Measurements from ENCODE around the gene ACSL6.

ACSL6 gene

DNA sequence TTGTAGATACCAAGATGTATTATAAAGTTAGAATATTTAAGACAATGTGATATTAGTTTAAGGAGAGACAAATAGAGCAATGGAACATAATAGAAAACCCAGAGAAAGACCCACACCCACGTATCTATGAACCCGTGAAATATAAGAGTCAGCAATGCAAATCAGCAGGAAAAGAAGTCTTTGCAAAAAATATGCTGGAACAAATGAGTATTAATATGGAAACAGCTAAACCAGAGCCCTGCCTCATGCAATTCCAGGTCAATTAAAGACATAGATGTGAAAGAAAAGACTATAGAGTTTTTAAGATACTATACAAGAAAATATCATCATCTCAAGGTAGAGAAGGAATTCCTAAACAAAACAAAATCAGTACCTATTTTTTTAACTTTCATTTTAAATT is 25.9 kb upstream of the ACSL6 start:
- H3K9me3 ChIP-seq (ENCODE audit: control insufficient read depth in 1 of 2, low read length in 2 of 2), result no peaks in the 10 kb centered on the region
- H3K27ac ChIP-seq (ENCODE audit: low read length), result no peak overlapping the region
- H3K36me3 ChIP-seq (ENCODE audit: control insufficient read depth in 1 of 2, insufficient read depth in 2 of 2, low read length in 2 of 2), result no peaks in the 10 kb centered on the region
- H3K4me1 ChIP-seq (ENCODE audit: control insufficient read depth in 1 of 2, insufficient read depth in 2 of 2, low read length in 2 of 2), result no peaks in the 10 kb centered on the region
- no peak overlapping the region for H3K4me3 ChIP-seq (ENCODE audit: low read depth in 1 of 2, low read length in 2 of 2)
- H3K27me3 ChIP-seq (ENCODE audit: low read depth, low read length), result no peaks in the 10 kb centered on the region

DNA sequence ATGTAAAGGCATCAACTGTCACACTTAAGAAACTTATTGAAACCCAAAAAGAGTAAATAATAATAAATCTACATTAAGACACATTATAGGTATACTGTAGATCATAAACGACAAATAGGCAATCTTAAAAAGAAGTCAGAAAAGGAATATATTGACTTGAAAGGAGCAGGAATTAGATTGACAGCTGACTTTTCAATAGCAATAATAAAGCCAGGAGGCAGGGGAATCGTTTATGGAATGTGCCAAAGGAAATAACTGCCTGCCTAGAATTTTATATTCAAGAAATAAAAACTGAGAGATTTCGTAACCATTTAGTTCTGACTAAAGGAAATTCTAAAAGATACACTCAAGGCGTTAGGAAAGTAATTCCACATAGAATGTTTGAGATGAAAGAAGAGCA is 21.7 kb upstream of the ACSL6 start:
- Histone ChIP-seq H3K27me3 (ENCODE audit: low read depth, low read length) (no peaks in the 10 kb centered on the region), H3K4me3 (ENCODE audit: low read depth in 1 of 2, low read length in 2 of 2) (no peak overlapping the region), H3K27ac (ENCODE audit: low read length) (no peak overlapping the region)

DNA sequence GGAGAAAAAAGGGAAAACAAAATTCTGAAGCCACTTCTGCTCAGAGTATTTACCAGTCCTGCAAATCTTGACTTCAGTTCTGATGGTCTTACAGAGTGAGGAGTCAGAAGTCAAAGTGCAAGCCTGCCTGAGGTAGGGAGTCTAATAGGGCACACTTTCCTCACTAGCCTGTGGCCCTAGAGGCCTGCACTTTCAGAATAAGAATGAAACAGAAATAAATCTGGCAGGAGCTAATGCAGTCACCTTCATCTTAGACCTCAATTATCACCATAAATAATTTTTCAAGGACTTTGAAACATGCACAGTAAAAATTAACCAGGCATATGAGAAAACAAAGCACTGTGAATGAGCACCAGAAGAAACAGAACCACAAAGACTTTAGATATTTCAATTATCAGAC is 20.7 kb upstream of the ACSL6 start:
- H3K4me3 ChIP-seq (ENCODE audit: low read depth in 1 of 2, low read length in 2 of 2), result no peak overlapping the region
- peaks cover 0 to 8% of the 10 kb centered on the region in 2 donors for H3K4me1 ChIP-seq (ENCODE audit: control insufficient read depth in 1 of 2, insufficient read depth in 2 of 2, low read length in 2 of 2)
- H3K9me3 ChIP-seq (ENCODE audit: control insufficient read depth in 1 of 2, low read length in 2 of 2), result no peaks in the 10 kb centered on the region
- no peak overlapping the region for H3K27ac ChIP-seq (ENCODE audit: low read length)
- no peaks in the 10 kb centered on the region for H3K27me3 ChIP-seq (ENCODE audit: low read depth, low read length)
- no peaks in the 10 kb centered on the region for H3K36me3 ChIP-seq (ENCODE audit: control insufficient read depth in 1 of 2, insufficient read depth in 2 of 2, low read length in 2 of 2)

More for the DNA sequence above, 21.7 kb upstream of the ACSL6 start:
- Histone ChIP-seq H3K36me3 (ENCODE audit: control insufficient read depth in 1 of 2, insufficient read depth in 2 of 2, low read length in 2 of 2) (no peaks in the 10 kb centered on the region), H3K4me1 (ENCODE audit: control insufficient read depth in 1 of 2, insufficient read depth in 2 of 2, low read length in 2 of 2) (peaks cover 0 to 8% of the 10 kb centered on the region in 2 donors), H3K9me3 (ENCODE audit: control insufficient read depth in 1 of 2, low read length in 2 of 2) (no peaks in the 10 kb centered on the region)

DNA sequence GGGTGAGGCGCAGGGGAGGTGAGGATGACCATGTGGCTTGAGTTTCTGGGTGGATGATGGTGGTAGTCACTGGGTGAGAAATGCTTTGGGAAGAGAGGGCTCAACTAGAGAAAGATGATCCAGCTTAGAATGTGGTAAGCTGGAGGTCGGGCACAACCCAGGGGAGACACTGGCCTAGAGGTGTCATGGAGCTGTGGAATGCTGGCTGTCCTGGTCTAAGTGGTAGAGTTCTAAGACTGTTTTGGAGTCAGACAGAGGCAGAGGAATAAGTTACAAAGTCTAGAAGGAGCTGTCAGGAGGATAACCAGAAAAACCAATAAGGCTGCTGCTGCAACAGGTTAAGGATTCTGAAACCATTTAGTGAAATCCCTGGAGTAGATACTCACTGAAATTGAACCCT is 19.2 kb upstream of the ACSL6 start:
- Histone ChIP-seq H3K4me3 (ENCODE audit: low read depth in 1 of 2, low read length in 2 of 2) (no peak overlapping the region), H3K36me3 (ENCODE audit: control insufficient read depth in 1 of 2, insufficient read depth in 2 of 2, low read length in 2 of 2) (no peaks in the 10 kb centered on the region), H3K27ac (ENCODE audit: low read length) (no peak overlapping the region), H3K9me3 (ENCODE audit: control insufficient read depth in 1 of 2, low read length in 2 of 2) (no peaks in the 10 kb centered on the region), H3K27me3 (ENCODE audit: low read depth, low read length) (no peaks in the 10 kb centered on the region), H3K4me1 (ENCODE audit: control insufficient read depth in 1 of 2, insufficient read depth in 2 of 2, low read length in 2 of 2) (peaks cover 0 to 8% of the 10 kb centered on the region in 2 donors)

DNA sequence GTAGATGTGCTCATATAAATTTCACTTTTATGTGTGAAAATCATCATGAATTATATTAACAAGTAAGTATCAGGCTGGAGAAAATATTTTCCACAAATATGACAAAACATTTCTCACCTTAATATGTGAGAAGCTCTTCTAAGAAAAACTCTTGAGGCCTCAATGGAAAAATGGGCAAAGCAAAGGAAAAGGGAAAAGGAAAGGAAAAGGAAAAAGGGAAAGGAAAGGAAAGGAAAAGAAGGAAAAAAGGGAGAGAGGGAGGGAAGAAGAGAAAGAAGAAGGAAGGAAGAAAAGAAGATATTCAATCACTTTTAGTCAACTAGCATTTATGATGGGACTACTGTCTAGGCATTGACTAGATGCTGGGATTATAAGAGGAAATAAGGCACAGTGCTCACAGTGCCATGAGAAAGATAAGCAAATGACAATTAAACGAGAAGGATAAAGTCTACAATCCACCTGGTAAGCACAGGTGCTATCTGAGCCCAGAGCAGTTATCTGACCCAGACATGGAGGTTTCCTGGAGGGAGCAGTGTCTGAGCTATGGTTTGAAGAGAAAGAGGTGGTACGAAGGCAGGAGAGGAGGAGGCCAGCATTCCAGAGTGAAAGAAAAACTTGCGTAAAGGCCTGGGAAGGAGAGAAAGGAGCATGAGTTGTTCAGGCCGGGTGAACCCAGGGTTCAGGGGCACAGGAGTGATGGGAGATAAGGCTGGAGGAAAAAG is 18.3 kb upstream of the ACSL6 start:
- no peak overlapping the region for H3K27ac ChIP-seq (ENCODE audit: low read length)
- no peaks in the 10 kb centered on the region for H3K36me3 ChIP-seq (ENCODE audit: control insufficient read depth in 1 of 2, insufficient read depth in 2 of 2, low read length in 2 of 2)
- H3K9me3 ChIP-seq (ENCODE audit: control insufficient read depth in 1 of 2, low read length in 2 of 2), result no peaks in the 10 kb centered on the region
- H3K4me3 ChIP-seq (ENCODE audit: low read depth in 1 of 2, low read length in 2 of 2), result no peak overlapping the region
- no peaks in the 10 kb centered on the region for H3K27me3 ChIP-seq (ENCODE audit: low read depth, low read length)
- peaks cover 0 to 8% of the 10 kb centered on the region in 2 donors for H3K4me1 ChIP-seq (ENCODE audit: control insufficient read depth in 1 of 2, insufficient read depth in 2 of 2, low read length in 2 of 2)

DNA sequence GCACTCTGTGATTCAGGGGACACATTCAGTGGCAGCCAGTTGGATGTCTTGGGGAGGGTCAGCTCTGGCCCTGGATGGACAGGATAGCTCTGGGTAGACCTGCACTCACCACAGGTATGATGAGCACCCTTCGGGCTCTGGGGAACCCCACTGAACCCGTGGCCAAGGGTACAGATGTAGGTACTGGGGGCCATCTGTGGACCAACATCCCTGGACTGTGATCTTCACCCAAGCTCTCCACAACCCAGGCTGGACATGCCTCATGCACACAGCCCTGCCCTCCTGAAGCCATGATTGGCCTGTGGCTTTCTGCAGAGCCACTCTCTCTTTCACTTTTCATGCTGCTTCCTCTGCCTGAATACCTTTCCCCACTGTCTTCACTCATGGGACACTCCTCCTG is 15.6 kb upstream of the ACSL6 start:
- Histone ChIP-seq H3K4me1 (ENCODE audit: control insufficient read depth in 1 of 2, insufficient read depth in 2 of 2, low read length in 2 of 2) (peaks cover 0 to 8% of the 10 kb centered on the region in 2 donors), H3K36me3 (ENCODE audit: control insufficient read depth in 1 of 2, insufficient read depth in 2 of 2, low read length in 2 of 2) (no peaks in the 10 kb centered on the region), H3K9me3 (ENCODE audit: control insufficient read depth in 1 of 2, low read length in 2 of 2) (no peaks in the 10 kb centered on the region), H3K4me3 (ENCODE audit: low read depth in 1 of 2, low read length in 2 of 2) (no peak overlapping the region), H3K27ac (ENCODE audit: low read length) (no peak overlapping the region), H3K27me3 (ENCODE audit: low read depth, low read length) (no peaks in the 10 kb centered on the region)

DNA sequence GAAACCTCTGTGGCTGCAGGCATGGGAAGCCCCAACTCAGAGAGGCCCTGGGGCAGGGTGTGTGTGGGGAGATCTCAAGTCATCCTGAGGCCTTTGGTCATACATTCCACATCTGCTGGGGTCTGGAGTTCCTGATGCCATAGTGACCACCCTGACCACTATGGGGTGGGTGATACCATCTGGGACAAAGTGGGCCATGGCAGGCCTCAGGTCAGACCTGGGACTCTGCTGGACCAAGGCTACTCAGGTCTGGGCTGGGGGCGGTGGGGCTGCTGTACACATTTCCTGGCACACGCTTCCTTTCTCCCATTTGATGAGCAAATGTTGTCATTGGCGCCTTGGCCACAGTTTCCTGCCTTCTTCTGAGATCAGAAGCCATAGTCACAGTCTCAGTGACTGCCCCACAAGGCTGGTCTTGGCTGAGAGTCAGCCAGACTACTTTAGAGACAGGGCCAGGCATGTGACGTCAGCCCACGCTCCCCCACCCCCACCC is 15.1 kb upstream of the ACSL6 start:
- no peaks in the 10 kb centered on the region for H3K27me3 ChIP-seq (ENCODE audit: low read depth, low read length)
- H3K9me3 ChIP-seq (ENCODE audit: control insufficient read depth in 1 of 2, low read length in 2 of 2), result no peaks in the 10 kb centered on the region
- no peak overlapping the region for H3K27ac ChIP-seq (ENCODE audit: low read length)

DNA sequence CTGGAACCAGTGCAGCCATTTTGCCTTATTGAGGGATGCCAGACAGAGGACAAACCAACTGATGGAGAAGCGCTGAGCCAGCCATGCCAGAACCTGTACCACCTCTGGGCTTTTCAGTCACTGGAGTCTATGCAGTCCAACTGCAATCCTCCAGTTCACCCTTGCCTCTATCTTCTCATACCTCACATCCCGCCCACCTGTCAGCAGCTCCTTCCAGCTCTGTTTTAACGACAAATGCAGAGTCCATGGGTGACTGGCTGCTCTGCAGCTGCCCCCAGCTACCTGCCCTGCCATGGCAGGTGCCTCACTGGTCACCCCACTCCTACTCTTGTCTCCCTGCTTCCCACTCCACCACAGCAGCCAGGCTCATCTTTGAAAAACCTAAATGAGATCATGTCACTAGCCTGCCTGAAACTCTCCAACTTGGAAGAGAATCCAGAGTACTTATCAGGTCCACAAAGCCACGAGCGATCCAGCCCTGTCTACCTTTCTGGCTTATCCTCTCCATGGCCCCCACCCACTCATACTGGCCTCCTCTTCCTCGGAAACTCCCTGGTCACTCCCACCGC is 14.0 kb upstream of the ACSL6 start:
- Histone ChIP-seq H3K4me1 (ENCODE audit: control insufficient read depth in 1 of 2, insufficient read depth in 2 of 2, low read length in 2 of 2) (peaks cover 0 to 5% of the 10 kb centered on the region in 2 donors), H3K36me3 (ENCODE audit: control insufficient read depth in 1 of 2, insufficient read depth in 2 of 2, low read length in 2 of 2) (no peaks in the 10 kb centered on the region), H3K9me3 (ENCODE audit: control insufficient read depth in 1 of 2, low read length in 2 of 2) (no peaks in the 10 kb centered on the region), H3K4me3 (ENCODE audit: low read depth in 1 of 2, low read length in 2 of 2) (no peak overlapping the region), H3K27ac (ENCODE audit: low read length) (no peak overlapping the region), H3K27me3 (ENCODE audit: low read depth, low read length) (no peaks in the 10 kb centered on the region)

More for the DNA sequence above, 15.1 kb upstream of the ACSL6 start:
- Histone ChIP-seq H3K4me1 (ENCODE audit: control insufficient read depth in 1 of 2, insufficient read depth in 2 of 2, low read length in 2 of 2) (peaks cover 0 to 8% of the 10 kb centered on the region in 2 donors), H3K4me3 (ENCODE audit: low read depth in 1 of 2, low read length in 2 of 2) (no peak overlapping the region), H3K36me3 (ENCODE audit: control insufficient read depth in 1 of 2, insufficient read depth in 2 of 2, low read length in 2 of 2) (no peaks in the 10 kb centered on the region)

DNA sequence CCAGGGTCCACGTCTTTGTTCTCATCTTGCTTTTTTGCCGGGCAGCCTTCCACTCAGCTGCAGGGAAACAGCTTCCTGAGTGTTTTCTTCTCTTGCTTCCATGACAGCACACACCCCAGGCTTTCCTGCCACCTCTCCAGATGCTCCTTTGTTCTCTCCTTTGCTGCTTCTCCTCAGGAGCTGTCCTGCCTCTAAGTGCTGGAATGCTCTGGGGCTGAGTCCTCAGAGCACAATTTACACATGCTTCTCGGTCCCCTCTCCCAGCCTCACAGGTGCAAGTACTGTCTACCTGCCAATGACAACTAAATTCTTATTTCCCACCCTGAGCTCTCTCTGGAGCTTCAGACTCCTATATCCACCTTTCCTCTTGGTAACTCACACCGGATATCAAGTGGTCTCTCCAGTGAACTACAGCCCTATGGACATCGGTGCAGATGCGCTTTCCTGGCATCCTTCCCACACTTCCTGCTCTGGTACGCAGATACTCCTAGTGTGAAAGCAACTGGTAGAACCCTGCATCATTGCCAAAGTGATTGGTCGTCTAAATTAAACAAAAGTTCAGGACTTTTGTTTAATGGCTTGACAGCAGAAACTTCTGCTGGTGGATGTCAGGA is 13.4 kb upstream of the ACSL6 start:
- Histone ChIP-seq H3K27ac (ENCODE audit: low read length) (no peak overlapping the region), H3K9me3 (ENCODE audit: control insufficient read depth in 1 of 2, low read length in 2 of 2) (no peaks in the 10 kb centered on the region), H3K36me3 (ENCODE audit: control insufficient read depth in 1 of 2, insufficient read depth in 2 of 2, low read length in 2 of 2) (no peaks in the 10 kb centered on the region), H3K27me3 (ENCODE audit: low read depth, low read length) (no peaks in the 10 kb centered on the region), H3K4me1 (ENCODE audit: control insufficient read depth in 1 of 2, insufficient read depth in 2 of 2, low read length in 2 of 2) (peaks cover 0 to under 1% of the 10 kb centered on the region in 2 donors), H3K4me3 (ENCODE audit: low read depth in 1 of 2, low read length in 2 of 2) (no peak overlapping the region)

DNA sequence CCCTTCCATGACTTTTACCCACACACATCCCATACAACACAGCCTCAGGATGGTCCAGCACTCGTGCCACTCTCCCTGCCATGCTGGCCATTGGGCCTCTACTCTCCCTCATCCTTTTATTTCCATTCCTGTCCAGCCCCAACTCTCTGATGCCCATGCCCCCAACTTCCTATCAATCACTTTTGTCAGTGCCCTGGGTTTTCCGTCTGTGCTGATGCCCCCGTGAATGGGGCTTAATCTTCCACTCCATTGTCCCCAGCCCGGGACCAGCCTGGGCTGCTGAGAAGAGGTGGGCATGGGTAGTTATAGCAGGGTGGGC is 12.6 kb upstream of the ACSL6 start:
- no peaks in the 10 kb centered on the region for H3K36me3 ChIP-seq (ENCODE audit: control insufficient read depth in 1 of 2, insufficient read depth in 2 of 2, low read length in 2 of 2)
- no peaks in the 10 kb centered on the region for H3K27me3 ChIP-seq (ENCODE audit: low read depth, low read length)
- H3K4me3 ChIP-seq (ENCODE audit: low read depth in 1 of 2, low read length in 2 of 2), result no peak overlapping the region
- H3K27ac ChIP-seq (ENCODE audit: low read length), result no peak overlapping the region
- H3K9me3 ChIP-seq (ENCODE audit: control insufficient read depth in 1 of 2, low read length in 2 of 2), result no peaks in the 10 kb centered on the region
- no peaks in the 10 kb centered on the region for H3K4me1 ChIP-seq (ENCODE audit: control insufficient read depth in 1 of 2, insufficient read depth in 2 of 2, low read length in 2 of 2)

DNA sequence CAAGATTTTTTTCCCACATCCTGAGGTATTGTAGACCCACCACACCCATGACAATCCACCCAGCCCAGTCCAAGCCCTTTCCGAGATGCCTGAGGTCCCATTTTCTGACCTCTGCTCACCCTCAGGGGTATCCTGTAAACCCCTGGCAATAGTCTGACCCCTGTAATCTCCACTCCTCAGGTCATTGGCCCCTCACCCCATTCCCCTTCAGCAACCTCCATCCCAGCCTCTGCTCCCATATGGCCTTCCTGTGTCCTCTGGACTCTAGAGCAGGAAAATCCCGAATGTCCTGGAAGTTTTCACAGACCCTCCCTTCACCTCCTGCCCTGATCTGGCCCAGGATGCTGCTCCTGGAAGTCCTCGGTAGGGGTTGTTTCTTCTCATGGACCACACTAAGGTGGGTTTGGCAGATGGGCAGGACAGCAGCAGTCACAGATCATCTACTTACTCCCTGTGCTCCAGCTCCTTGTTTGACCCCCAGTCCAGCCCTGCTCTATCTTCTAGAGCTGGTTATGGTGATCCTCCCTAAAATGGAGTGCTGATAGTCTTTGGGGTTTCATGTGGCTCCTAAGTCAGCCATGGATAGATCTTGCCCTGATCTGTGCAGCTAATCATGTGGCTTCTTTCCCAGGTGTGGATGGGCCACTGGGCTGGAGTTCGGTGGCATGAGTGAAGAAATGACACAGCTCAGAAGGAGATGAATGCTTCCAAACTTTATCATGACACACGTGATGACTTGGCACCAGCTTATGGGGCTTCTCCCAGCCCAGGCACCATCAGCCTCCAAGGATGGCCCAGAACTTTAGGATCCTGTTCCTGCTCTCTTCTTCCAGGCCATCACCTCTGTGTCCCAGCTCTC is 12.0 kb upstream of the ACSL6 start:
- H3K4me1 ChIP-seq (ENCODE audit: control insufficient read depth in 1 of 2, insufficient read depth in 2 of 2, low read length in 2 of 2), result no peaks in the 10 kb centered on the region
- no peaks in the 10 kb centered on the region for H3K9me3 ChIP-seq (ENCODE audit: control insufficient read depth in 1 of 2, low read length in 2 of 2)
- H3K4me3 ChIP-seq (ENCODE audit: low read depth in 1 of 2, low read length in 2 of 2), result no peak overlapping the region
- H3K36me3 ChIP-seq (ENCODE audit: control insufficient read depth in 1 of 2, insufficient read depth in 2 of 2, low read length in 2 of 2), result no peaks in the 10 kb centered on the region
- H3K27ac ChIP-seq (ENCODE audit: low read length), result no peak overlapping the region
- H3K27me3 ChIP-seq (ENCODE audit: low read depth, low read length), result no peaks in the 10 kb centered on the region

Data from muscle layer of duodenum (tissue), 2 donors.